Adrenal gland (tissue), 5 donors: ENCODE results near the gene HEMGN.

Experiments
- CTCF ChIP-seq, 6 experiments: fragments of 450-650 bp in 4 of 6; fragments of 200-600 bp in 2 of 6; sonication (generic) in 1 of 6; IDR thresholded peaks; 1 replicate in 5 of 6; 2 replicates in 1 of 6; pipeline versions ENCODE4 v1.5.1 to v1.8.0; 2016 to 2021; ENCODE audit warnings: antibody characterized with exemption in 6 of 6, mild to moderate bottlenecking in 2 of 6, moderate library complexity in 1 of 6
- POLR2A ChIP-seq, 2 donors: fragments of 450-650 bp; IDR thresholded peaks; one replicate each; pipeline ENCODE4 v1.6.1; 2017; ENCODE audit warnings: antibody characterized with exemption in 2 of 2, mild to moderate bottlenecking in 2 of 2, moderate library complexity in 1 of 2
- donor health status: DM: no; HTN: no; CAD: no.

GRCh38 chr9:97979788-97980478, 42.0 kb upstream of the HEMGN start:
- TF ChIP-seq CTCF (IDR thresholded peaks at IDR 0.05), result no peak
- TF ChIP-seq POLR2A (IDR thresholded peaks at IDR 0.05), result no peak
